SK-N-SH treated with all-trans-retinoic acid at 6 μM for 48 hours (cell line): ENCODE results near the gene B4GALT7.
"Not testable (repeated sequence)": the region's sequence is repeated elsewhere in the genome, so short reads cannot be mapped to it uniquely, and the experiment has no call there.

ENCODE experiments used
- ARNTL ChIP-seq: fragments of 450-650 bp; formaldehyde crosslinking; IDR thresholded peaks from 2 replicates; pipeline ENCODE4 v1.5.0; 2020; ENCODE audit warnings: low read depth, mild to moderate bottlenecking, moderate library complexity, borderline replicate concordance
- BACH2 ChIP-seq: fragments of 250-450 bp; sonication (Bioruptor Pico); IDR thresholded peaks from 2 replicates; pipeline ENCODE4 v1.9.0; 2021; ENCODE audit warnings: mild to moderate bottlenecking, borderline replicate concordance
- ESRRG ChIP-seq: fragments of 250-450 bp; sonication (Bioruptor Pico); IDR thresholded peaks from 2 replicates; pipeline ENCODE4 v1.6.1; 2021; ENCODE audit warnings: mild to moderate bottlenecking
- GLIS3 ChIP-seq: fragments of 250-450 bp; sonication (Bioruptor Pico); IDR thresholded peaks from 2 replicates; pipeline ENCODE4 v1.5.0; 2020; ENCODE audit warnings: mild to moderate bottlenecking, moderate library complexity
- ISL1 ChIP-seq: fragments of 250-450 bp; sonication (Bioruptor Pico); IDR thresholded peaks from 2 replicates; pipeline ENCODE4 v2.1.2; 2022; ENCODE audit warnings: mild to moderate bottlenecking, moderate library complexity
- PPARA ChIP-seq: fragments of 250-450 bp; sonication (Bioruptor Pico); IDR thresholded peaks from 2 replicates; pipeline ENCODE4 v1.5.0; 2020; ENCODE audit warnings: mild to moderate bottlenecking, borderline replicate concordance
- RARB ChIP-seq: fragments of 250-450 bp; sonication (Bioruptor Pico); IDR thresholded peaks from 2 replicates; pipeline ENCODE4 v1.8.0; 2021; ENCODE audit warnings: mild to moderate bottlenecking, moderate library complexity
- ZC3H10 ChIP-seq: fragments of 250-450 bp; sonication (Bioruptor Pico); IDR thresholded peaks from 2 replicates; pipeline ENCODE4 v1.5.1; 2021; ENCODE audit warnings: mild to moderate bottlenecking, moderate library complexity
- ZFP3 ChIP-seq: fragments of 250-450 bp; sonication (Bioruptor Pico); IDR thresholded peaks from 2 replicates; pipeline ENCODE4 v1.5.0; 2020; ENCODE audit warnings: mild to moderate bottlenecking, moderate library complexity
- ZNF70 ChIP-seq: fragments of 450-650 bp; formaldehyde crosslinking; IDR thresholded peaks from 2 replicates; pipeline ENCODE4 v1.5.0; 2020; ENCODE audit warnings: mild to moderate bottlenecking, moderate library complexity
- TF ChIP-seq, protein P1 (sequence below): fragments of 250-450 bp; sonication (Bioruptor Pico); IDR thresholded peaks from 2 replicates; pipeline ENCODE4 v1.5.1; 2020; ENCODE audit warnings: low read depth, mild to moderate bottlenecking, moderate library complexity
- TF ChIP-seq, protein P2 (sequence below): fragments of 250-450 bp; sonication (Bioruptor Pico); IDR thresholded peaks from 2 replicates; pipeline ENCODE4 v1.8.0; 2020; ENCODE audit warnings: mild to moderate bottlenecking, moderate library complexity, borderline replicate concordance
- TF ChIP-seq, protein P3 (sequence below): fragments of 250-450 bp; sonication (Bioruptor Pico); IDR thresholded peaks from 2 replicates; pipeline ENCODE4 v1.5.1; 2021; ENCODE audit warnings: mild to moderate bottlenecking, moderate library complexity

DNA sequence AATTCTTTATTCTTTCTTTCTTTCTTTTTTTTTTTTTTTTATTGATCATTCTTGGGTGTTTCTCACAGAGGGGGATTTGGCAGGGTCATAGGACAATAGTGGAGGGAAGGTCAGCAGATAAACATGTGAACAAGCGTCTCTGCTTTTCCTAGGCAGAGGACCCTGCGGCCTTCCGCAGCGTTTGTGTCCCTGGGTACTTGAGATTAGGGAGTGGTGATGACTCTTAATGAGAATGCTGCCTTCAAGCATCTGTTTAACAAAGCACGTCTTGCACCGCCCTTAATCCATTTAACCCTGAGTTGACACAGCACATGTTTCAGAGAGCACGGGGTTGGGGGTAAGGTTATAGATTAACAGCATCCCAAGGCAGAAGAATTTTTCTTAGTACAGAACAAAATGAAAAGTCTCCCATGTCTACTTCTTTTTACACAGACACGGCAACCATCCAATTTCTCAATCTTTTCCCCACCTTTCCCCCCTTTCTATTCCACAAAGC is 40.4 kb upstream of the B4GALT7 start:
- TF ChIP-seq ISL1 (CRISPR knock-in tag); GLIS3 (CRISPR knock-in tag); PPARA; ZNF70 (CRISPR knock-in tag); RARB; BACH2; ESRRG (CRISPR knock-in tag); ZC3H10 (CRISPR knock-in tag); ARNTL; ZFP3 (CRISPR knock-in tag): not testable (repeated sequence)
- TF ChIP-seq, protein P1, sequence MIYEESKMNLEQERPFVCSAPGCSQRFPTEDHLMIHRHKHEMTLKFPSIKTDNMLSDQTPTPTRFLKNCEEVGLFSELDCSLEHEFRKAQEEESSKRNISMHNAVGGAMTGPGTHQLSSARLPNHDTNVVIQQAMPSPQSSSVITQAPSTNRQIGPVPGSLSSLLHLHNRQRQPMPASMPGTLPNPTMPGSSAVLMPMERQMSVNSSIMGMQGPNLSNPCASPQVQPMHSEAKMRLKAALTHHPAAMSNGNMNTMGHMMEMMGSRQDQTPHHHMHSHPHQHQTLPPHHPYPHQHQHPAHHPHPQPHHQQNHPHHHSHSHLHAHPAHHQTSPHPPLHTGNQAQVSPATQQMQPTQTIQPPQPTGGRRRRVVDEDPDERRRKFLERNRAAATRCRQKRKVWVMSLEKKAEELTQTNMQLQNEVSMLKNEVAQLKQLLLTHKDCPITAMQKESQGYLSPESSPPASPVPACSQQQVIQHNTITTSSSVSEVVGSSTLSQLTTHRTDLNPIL (CRISPR knock-in tag): not testable (repeated sequence)
- TF ChIP-seq, protein P2, sequence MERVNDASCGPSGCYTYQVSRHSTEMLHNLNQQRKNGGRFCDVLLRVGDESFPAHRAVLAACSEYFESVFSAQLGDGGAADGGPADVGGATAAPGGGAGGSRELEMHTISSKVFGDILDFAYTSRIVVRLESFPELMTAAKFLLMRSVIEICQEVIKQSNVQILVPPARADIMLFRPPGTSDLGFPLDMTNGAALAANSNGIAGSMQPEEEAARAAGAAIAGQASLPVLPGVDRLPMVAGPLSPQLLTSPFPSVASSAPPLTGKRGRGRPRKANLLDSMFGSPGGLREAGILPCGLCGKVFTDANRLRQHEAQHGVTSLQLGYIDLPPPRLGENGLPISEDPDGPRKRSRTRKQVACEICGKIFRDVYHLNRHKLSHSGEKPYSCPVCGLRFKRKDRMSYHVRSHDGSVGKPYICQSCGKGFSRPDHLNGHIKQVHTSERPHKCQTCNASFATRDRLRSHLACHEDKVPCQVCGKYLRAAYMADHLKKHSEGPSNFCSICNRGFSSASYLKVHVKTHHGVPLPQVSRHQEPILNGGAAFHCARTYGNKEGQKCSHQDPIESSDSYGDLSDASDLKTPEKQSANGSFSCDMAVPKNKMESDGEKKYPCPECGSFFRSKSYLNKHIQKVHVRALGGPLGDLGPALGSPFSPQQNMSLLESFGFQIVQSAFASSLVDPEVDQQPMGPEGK (CRISPR knock-in tag): not testable (repeated sequence)
- TF ChIP-seq, protein P3, sequence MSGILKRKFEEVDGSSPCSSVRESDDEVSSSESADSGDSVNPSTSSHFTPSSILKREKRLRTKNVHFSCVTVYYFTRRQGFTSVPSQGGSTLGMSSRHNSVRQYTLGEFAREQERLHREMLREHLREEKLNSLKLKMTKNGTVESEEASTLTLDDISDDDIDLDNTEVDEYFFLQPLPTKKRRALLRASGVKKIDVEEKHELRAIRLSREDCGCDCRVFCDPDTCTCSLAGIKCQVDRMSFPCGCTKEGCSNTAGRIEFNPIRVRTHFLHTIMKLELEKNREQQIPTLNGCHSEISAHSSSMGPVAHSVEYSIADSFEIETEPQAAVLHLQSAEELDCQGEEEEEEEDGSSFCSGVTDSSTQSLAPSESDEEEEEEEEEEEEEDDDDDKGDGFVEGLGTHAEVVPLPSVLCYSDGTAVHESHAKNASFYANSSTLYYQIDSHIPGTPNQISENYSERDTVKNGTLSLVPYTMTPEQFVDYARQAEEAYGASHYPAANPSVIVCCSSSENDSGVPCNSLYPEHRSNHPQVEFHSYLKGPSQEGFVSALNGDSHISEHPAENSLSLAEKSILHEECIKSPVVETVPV (CRISPR knock-in tag): not testable (repeated sequence)
